Memory B cell (primary cell): ENCODE measurements around the gene NUP58.

Experiments used
- ATAC-seq: fragments of 150-1000 bp; cut with Tn5 transposase; 2 replicates; pipeline ENCODE4 v1.10.0; 2021; ENCODE audit warnings: low read depth, mild to moderate bottlenecking, moderate library complexity
- DNase-seq, 2 donors: peaks; one replicate each; pipeline ENCODE4 v3.0.0; 2022; ENCODE audit warnings: low spot score in 2 of 2
- H3K27ac Mint-ChIP-seq: one replicate; pipeline ENCODE4 v1.8.0; 2022; ENCODE audit warnings: mild to moderate bottlenecking, moderate library complexity, mixed read lengths
- H3K27me3 Mint-ChIP-seq: one replicate; pipeline ENCODE4 v1.8.0; 2022; ENCODE audit warnings: mixed read lengths
- H3K36me3 Mint-ChIP-seq: one replicate; pipeline ENCODE4 v1.8.0; 2022; ENCODE audit warnings: mild to moderate bottlenecking, mixed read lengths
- H3K4me1 Mint-ChIP-seq: one replicate; pipeline ENCODE4 v1.8.0; 2022; ENCODE audit warnings: mixed read lengths
- H3K4me3 Mint-ChIP-seq: one replicate; pipeline ENCODE4 v1.8.0; 2022; ENCODE audit warnings: mild to moderate bottlenecking, moderate library complexity, mixed read lengths
- H3K9me3 Mint-ChIP-seq: one replicate; pipeline ENCODE4 v1.8.0; 2022; ENCODE audit warnings: mixed read lengths

Gene NUP58

DNA sequence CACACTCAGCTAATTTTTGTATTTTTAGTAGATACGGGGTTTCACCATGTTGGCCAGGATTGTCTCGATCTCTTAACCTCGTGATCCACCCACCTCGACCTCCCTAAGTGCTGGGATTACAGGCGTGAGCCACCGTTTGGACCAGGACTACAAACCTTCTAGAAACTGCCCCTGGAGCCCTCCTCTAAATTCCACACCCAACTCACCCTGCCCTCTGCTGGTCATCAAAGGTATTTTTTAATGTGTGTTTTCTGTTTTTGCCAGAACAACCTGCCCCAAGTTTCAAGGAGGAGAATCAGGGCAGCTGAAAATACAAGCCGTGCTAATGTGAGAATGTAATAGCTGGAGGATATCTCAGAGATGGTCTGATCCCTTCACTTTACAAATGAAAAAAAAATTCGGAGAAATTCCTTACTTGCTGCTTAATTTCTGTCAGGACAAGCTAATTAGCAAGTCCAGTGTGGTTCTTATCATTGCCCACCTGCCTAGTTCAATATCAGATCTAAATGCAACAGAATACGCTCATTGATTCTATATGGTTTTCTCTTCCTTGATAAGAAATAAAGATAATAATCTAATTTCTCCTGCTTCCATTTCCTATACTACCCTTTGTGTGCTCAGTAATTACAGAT, 74.4 kb downstream of the NUP58 start:
- Mint-ChIP-seq H3K4me3 (no peak overlapping the region), H3K36me3 (no peaks in the 10 kb centered on the region), H3K27ac (no peak overlapping the region), H3K27me3 (peaks cover 32% of the 10 kb centered on the region), H3K9me3 (no peaks in the 10 kb centered on the region), H3K4me1 (peaks cover 8% of the 10 kb centered on the region)
- ATAC-seq = peak; percentile 47
- peak; percentile 38 to 56 for DNase-seq

DNA sequence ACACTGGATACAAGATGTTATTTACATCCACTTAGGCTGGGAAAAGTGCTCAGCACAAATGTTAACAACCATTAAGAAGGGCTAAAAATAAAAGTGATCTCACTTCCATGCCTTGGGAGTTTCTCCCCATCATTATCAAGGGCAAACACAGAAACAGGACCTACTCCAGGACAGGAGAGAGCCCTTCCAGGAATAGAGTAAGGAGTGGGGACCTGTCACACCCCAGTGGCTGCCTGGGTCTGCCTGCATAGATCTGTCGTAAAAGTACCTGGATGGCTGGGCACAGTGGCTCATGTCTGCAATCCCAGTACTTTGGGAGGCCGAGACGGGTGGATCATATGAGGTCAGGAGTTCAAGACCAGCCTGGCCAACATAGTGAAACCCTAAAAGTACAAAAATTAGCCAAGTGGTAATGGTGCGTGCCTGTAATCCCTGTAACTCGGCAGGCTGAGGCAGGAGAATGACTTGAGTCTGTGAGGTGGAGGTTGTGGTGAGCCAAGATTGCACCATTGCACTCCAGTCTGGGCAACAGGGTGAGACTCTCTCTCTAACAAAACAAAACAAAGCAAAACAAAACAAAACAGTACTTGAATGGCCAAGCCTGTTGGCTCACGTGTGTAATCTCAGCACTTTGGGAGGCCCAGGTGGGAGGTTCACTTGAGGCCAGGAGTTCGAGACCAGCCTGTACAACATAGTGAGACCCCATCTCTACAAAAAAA, 76.0 kb downstream of the NUP58 start:
- Mint-ChIP-seq H3K36me3 (no peaks in the 10 kb centered on the region), H3K4me1 (peaks cover 4% of the 10 kb centered on the region), H3K27me3 (peaks cover 31% of the 10 kb centered on the region), H3K4me3 (no peak overlapping the region), H3K9me3 (no peaks in the 10 kb centered on the region), H3K27ac (no peak overlapping the region)
- DNase-seq = no peak
- ATAC-seq = no peak

DNA sequence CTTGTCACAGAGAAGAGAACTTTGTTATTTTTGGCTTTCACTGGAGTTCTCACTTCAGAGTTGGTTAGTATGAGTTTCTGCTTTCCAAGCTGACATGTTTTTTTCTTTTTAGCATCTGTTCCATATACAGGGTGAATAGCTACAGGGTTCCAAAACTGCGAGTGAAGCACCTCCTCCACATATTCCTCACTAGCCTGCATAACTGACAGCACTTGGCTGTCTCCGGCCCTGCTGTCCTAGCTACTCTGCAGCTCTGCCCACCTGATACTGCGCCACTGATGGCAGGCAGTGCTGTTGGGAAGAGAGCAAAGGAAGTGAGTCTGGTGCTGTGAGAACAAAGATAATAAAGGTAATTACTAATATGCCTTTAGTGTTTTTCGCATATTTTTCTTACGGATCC, 77.1 kb downstream of the NUP58 start:
- peaks cover 4% of the 10 kb centered on the region for H3K4me1 Mint-ChIP-seq
- ATAC-seq = no peak
- no peak overlapping the region for H3K4me3 Mint-ChIP-seq
- H3K27me3 Mint-ChIP-seq = peaks cover 25% of the 10 kb centered on the region
- H3K27ac Mint-ChIP-seq = no peak overlapping the region
- DNase-seq = no peak
- H3K9me3 Mint-ChIP-seq = no peaks in the 10 kb centered on the region
- no peaks in the 10 kb centered on the region for H3K36me3 Mint-ChIP-seq

DNA sequence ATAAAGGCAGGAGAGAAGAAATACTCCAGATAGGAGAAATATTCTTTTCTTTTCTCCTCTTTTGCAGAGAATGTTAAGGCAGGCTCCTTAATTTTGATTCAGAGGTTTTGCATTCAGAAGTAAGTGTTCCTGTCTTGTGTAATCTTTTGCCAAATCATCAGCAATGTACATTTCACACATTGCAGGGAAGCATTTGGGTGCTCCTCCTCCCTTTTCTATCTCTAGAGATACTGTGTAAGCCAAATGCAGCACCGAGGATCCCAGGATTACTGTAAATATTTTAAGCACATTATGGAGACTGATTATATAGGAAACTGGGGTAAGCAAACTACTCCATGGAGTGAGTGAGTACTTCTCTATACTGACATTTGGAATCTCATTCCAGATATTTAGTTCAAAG, 77.6 kb downstream of the NUP58 start:
- no peaks in the 10 kb centered on the region for H3K36me3 Mint-ChIP-seq
- peaks cover 27% of the 10 kb centered on the region for H3K27me3 Mint-ChIP-seq
- ATAC-seq (no peak), DNase-seq (no peak)
- H3K27ac Mint-ChIP-seq = no peak overlapping the region
- peaks cover 4% of the 10 kb centered on the region for H3K4me1 Mint-ChIP-seq
- H3K4me3 Mint-ChIP-seq = no peak overlapping the region
- no peaks in the 10 kb centered on the region for H3K9me3 Mint-ChIP-seq

DNA sequence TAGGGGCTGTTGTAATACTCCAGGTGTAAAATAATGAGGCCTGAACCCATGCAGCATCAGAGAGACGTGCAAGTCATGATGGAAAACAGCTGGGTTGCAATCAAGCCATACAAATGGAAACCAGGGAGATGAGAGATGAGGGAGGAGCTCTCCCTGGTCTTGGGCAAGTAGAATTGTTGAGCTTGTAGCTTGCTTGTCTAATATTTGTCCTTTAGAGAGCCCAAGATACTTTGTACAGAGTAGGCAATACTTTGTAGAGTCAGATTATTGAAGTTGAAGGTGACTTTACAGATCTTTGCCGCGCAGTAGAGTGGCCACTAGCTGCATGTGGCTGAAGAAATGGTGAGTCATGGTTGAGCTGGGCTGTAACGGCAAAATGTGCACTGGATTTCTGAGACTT, 78.7 kb downstream of the NUP58 start:
- H3K27me3 Mint-ChIP-seq = peaks cover 23% of the 10 kb centered on the region
- no peaks in the 10 kb centered on the region for H3K36me3 Mint-ChIP-seq
- DNase-seq (no peak), ATAC-seq (no peak)
- peaks cover 4% of the 10 kb centered on the region for H3K4me1 Mint-ChIP-seq
- no peak overlapping the region for H3K27ac Mint-ChIP-seq
- H3K9me3 Mint-ChIP-seq = no peaks in the 10 kb centered on the region
- no peak overlapping the region for H3K4me3 Mint-ChIP-seq

DNA sequence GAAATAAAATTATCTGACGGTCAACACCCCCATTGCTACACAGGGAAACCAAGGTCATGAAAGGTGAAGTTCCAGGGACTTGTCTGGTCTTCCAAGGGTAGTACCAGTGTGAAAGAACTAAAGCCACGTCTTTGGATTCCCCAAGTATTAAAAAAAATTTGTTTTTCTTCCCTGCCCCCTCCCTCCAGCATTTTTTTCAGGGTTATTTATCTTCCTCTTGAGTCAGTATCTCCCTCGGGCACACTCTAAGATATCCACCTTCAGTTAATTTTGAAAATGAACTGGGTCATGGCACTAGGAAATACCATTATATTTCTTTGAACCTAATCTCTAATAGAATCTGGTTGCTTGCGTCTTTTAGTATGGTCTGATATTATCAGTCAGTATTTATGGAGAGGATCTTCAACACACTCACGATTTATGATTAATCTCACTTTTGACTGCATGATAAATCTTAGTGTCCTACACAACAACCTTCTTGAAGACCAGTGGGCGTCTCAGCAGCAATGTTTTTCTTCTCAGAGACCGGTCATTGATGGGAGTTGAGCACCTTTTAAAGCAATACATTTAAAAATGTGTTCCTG, 79.4 kb downstream of the NUP58 start:
- Mint-ChIP-seq H3K9me3 (no peaks in the 10 kb centered on the region), H3K27me3 (peaks cover 23% of the 10 kb centered on the region), H3K27ac (no peak overlapping the region), H3K4me1 (peaks cover under 1% of the 10 kb centered on the region), H3K4me3 (no peak overlapping the region), H3K36me3 (no peaks in the 10 kb centered on the region)
- DNase-seq = no peak
- no peak for ATAC-seq

DNA sequence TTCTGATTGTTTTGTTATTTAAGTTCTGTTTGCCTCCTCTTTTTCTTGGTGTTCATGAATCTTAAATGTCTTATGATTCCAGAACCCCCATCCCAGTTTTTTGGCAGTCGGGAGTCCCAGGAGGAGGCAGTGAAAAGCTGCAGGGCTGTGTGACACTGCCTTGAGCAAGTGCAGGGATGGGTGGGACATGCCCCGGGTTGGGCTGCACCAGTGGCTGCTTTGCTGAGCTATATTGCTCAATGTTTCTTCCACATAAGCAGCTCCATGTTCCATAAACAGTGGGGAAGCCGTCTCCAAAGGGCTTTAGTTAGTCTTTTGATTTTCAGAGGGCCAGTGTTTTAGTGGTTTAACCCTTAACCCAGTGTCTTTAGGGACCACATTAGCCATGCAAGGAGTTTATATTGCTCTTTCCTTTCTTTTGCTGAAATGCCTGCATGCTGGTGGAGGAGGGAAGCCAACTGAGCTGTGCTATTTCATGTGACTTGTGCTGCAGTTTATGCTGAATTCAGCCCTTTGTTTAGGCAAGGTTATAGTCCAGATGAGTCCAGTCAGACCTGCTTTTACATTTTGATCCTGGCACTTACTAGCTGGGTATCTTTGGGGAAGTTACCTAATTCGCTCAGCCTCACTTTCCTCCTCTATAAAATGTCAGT, 83.5 kb downstream of the NUP58 start:
- ATAC-seq (no peak), DNase-seq (no peak)
- H3K27me3 Mint-ChIP-seq = peaks cover 29% of the 10 kb centered on the region

DNA sequence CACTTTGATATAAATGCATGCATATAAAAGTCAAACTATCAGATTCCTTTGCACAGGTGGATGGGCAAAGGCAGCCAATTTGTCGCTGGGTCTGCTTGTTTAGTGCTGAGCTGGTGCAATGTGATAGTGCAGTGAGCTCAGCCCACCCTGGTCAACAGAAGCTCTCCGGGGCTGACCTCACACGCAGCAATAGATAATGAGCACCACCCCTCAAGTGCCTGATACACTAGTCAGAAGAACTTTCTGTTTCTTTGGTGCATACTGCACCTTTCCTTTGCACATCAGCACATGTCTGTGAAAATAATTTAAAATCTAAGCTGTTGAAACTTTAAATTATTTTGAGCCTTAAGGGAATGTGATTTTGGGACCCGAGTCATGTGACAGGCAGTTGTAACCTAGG, 90.5 kb downstream of the NUP58 start:
- Mint-ChIP-seq H3K9me3 (no peaks in the 10 kb centered on the region), H3K4me3 (no peak overlapping the region), H3K4me1 (no peaks in the 10 kb centered on the region), H3K27ac (no peak overlapping the region), H3K36me3 (no peaks in the 10 kb centered on the region), H3K27me3 (peaks cover 15% of the 10 kb centered on the region)
- no peak for ATAC-seq
- DNase-seq = no peak

More for the DNA sequence above, 83.5 kb downstream of the NUP58 start:
- Mint-ChIP-seq H3K4me3 (no peak overlapping the region), H3K27ac (no peak overlapping the region), H3K36me3 (no peaks in the 10 kb centered on the region), H3K9me3 (no peaks in the 10 kb centered on the region), H3K4me1 (no peaks in the 10 kb centered on the region)
